ENCODE results near the gene CTSC. TPM values are rescaled to one million over a fixed set of nuclear protein-coding genes. Genes with fewer than 3 reads are reported as not detected.
A peak's percentile ranks its signal among the peaks of the same experiment; 100 is the strongest.

Gene CTSC
- total RNA-seq, 1 experiment from 2014 or later, result 359 TPM

- H3K4me2 ChIP-seq (ENCODE audit: insufficient read depth, insufficient read length, low read length), result peak overlapping the region; percentile 42
- no peak overlapping the region for H3K23ac ChIP-seq (ENCODE audit: insufficient read length, low read depth, low read length)
- peaks cover 6% of the 10 kb centered on the region; the same call in 1 of the 2 replicates for H3K79me2 ChIP-seq (ENCODE audit: insufficient read depth, low read length)
- H3K27me3 ChIP-seq (ENCODE audit: insufficient read depth, low read length), result no peaks in the 10 kb centered on the region
- peak overlapping the region; percentile 52; the same call in 1 of the 2 replicates for H3K14ac ChIP-seq (ENCODE audit: insufficient read depth, low read length)
- TF ChIP-seq, protein P1, sequence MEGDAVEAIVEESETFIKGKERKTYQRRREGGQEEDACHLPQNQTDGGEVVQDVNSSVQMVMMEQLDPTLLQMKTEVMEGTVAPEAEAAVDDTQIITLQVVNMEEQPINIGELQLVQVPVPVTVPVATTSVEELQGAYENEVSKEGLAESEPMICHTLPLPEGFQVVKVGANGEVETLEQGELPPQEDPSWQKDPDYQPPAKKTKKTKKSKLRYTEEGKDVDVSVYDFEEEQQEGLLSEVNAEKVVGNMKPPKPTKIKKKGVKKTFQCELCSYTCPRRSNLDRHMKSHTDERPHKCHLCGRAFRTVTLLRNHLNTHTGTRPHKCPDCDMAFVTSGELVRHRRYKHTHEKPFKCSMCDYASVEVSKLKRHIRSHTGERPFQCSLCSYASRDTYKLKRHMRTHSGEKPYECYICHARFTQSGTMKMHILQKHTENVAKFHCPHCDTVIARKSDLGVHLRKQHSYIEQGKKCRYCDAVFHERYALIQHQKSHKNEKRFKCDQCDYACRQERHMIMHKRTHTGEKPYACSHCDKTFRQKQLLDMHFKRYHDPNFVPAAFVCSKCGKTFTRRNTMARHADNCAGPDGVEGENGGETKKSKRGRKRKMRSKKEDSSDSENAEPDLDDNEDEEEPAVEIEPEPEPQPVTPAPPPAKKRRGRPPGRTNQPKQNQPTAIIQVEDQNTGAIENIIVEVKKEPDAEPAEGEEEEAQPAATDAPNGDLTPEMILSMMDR (conservative IDR thresholded peaks at IDR 0.05), result no peak
- peak overlapping the region; percentile 73 for H2BK120ac ChIP-seq (ENCODE audit: low read depth, low read length, poor library complexity, severe bottlenecking)
- peaks cover 6% of the 10 kb centered on the region; the same call in 1 of the 2 replicates for H3K4me1 ChIP-seq (ENCODE audit: insufficient read depth, low read length)
- no peak overlapping the region for H2BK20ac ChIP-seq (ENCODE audit: low read depth, low read length, poor library complexity, severe bottlenecking)
- H3K27ac ChIP-seq (ENCODE audit: insufficient read length, low read depth, low read length), result peak overlapping the region; percentile 96
- H3K4me1 Mint-ChIP-seq, result peaks cover 64 to 69% of the 10 kb centered on the region in 2 experiments
- H3T11ph ChIP-seq (ENCODE audit: low read length), result peak overlapping the region; percentile 73
- H2AK5ac ChIP-seq (ENCODE audit: insufficient read length, low read length), result peak overlapping the region; percentile 83
- H2BK12ac ChIP-seq (ENCODE audit: insufficient read length, low read depth, low read length), result peak overlapping the region; percentile 78
- H3K23me2 ChIP-seq (ENCODE audit: insufficient read length, low read depth, low read length, poor library complexity, severe bottlenecking), result no peaks in the 10 kb centered on the region
- peak overlapping the region; percentile 45 to 70 for H3K4me3 Mint-ChIP-seq
- H3K56ac ChIP-seq (ENCODE audit: insufficient read length, low read depth, low read length), result no peak overlapping the region
- no peak overlapping the region for H3K4ac ChIP-seq (ENCODE audit: low read depth, low read length)
- H3K27me3 Mint-ChIP-seq (ENCODE audit: low read depth), result no peaks in the 10 kb centered on the region
- peaks cover 2% of the 10 kb centered on the region for H3K79me1 ChIP-seq (ENCODE audit: insufficient read depth, low read depth, low read length, poor library complexity, severe bottlenecking)
- peak overlapping the region; percentile 60 for H4K5ac ChIP-seq (ENCODE audit: insufficient read length, low read depth, low read length)
- H3K9me3 Mint-ChIP-seq, result peaks cover 5 to 10% of the 10 kb centered on the region in 2 experiments; a peak in 3 of 5 replicates
- H3K18ac ChIP-seq (ENCODE audit: insufficient read length, low read depth, low read length), result peak overlapping the region; percentile 60
- peaks cover 45 to 77% (median 75%) of the 10 kb centered on the region in 3 experiments for H3K36me3 Mint-ChIP-seq (ENCODE audit: insufficient read depth in 1 of 3, low read depth in 3 of 3)
- no peaks in the 10 kb centered on the region for H4K20me1 ChIP-seq (ENCODE audit: control insufficient read depth, insufficient read depth, insufficient read length)
- H3K27ac Mint-ChIP-seq, result peak overlapping the region; percentile 99 to 100 (median 99)
- WGBS (ENCODE audit: extremely low coverage, insufficient read length, low lambda C conversion rate), result no CpG with 5 or more reads among the region's 11 CpGs
- H4K8ac ChIP-seq (replicated peaks; ENCODE audit: insufficient read length, low read depth, low read length), result no peak overlapping the region
- H4K91ac ChIP-seq (ENCODE audit: insufficient read length, low read depth, low read length), result no peak overlapping the region
- H2AFZ ChIP-seq (ENCODE audit: low read length), result no peak overlapping the region
- H2BK5ac ChIP-seq (ENCODE audit: insufficient read length, low read length), result peak overlapping the region; percentile 88
- H2BK15ac ChIP-seq (ENCODE audit: low read depth, low read length), result no peak overlapping the region
- peak; percentile 76 for DNase-seq
- H3K9me3 ChIP-seq (ENCODE audit: control insufficient read depth, low read depth, low read length), result no peaks in the 10 kb centered on the region
- H3K9ac ChIP-seq (ENCODE audit: extremely low read depth, insufficient read length, low read length), result peak overlapping the region; percentile 64
These were observed 29.6 kb downstream of the CTSC start for GRCh38 chr11:88307749-88308425.
